Chondrocyte (in vitro differentiated cells): ENCODE results near the gene C9orf50. TPM values are rescaled to one million over a fixed set of nuclear protein-coding genes. Genes with fewer than 3 reads are reported as not detected.
A peak's percentile ranks its signal among the peaks of the same experiment; 100 is the strongest.

Experiments used
- DNase-seq: peaks from one replicate; pipeline ENCODE4 v3.0.0; 2021; ENCODE audit warnings: mixed read lengths, low spot score
- H3K27ac Mint-ChIP-seq: one replicate; pipeline ENCODE4 v1.8.0; 2021; ENCODE audit warnings: mild to moderate bottlenecking, moderate library complexity, mixed read lengths; ENCODE audit not compliant: unreplicated experiment
- H3K27me3 Mint-ChIP-seq: 2 replicates; pipeline ENCODE4 v1.8.0; 2021; ENCODE audit warnings: low read depth, mixed read lengths
- H3K36me3 Mint-ChIP-seq: 2 replicates; pipeline ENCODE4 v1.8.0; 2021; ENCODE audit warnings: low read depth, mixed read lengths
- H3K4me1 Mint-ChIP-seq: 2 replicates; pipeline ENCODE4 v1.8.0; 2021; ENCODE audit warnings: low read depth, mild to moderate bottlenecking, mixed read lengths
- H3K4me3 Mint-ChIP-seq: one replicate; pipeline ENCODE4 v1.8.0; 2021; ENCODE audit warnings: mild to moderate bottlenecking, moderate library complexity, mixed read lengths; ENCODE audit not compliant: unreplicated experiment
- H3K9me3 Mint-ChIP-seq: 2 replicates; pipeline ENCODE4 v1.8.0; 2021; ENCODE audit warnings: low read depth, mixed read lengths
- CTCF ChIP-seq: fragments of 200-600 bp; sonication (generic); IDR thresholded peaks from 2 replicates; pipeline ENCODE4 v1.5.0; 2021; ENCODE audit warnings: antibody characterized with exemption, mild to moderate bottlenecking, moderate library complexity
- total RNA-seq: library from RNA; stranded (reverse); gene quantifications from 3 replicates; pipeline ENCODE4 v1.2.1, GENCODE V29; 2021

Gene C9orf50
- total RNA-seq, 1 donor from 2014 or later = 0.30 TPM

- peaks cover 34% of the 10 kb centered on the region for H3K4me1 Mint-ChIP-seq
Measured at GRCh38 chr9:129569502-129570449, 51.1 kb downstream of the C9orf50 start.

GRCh38 chr9:129568560-129569501, 52.1 kb downstream of the C9orf50 start:
- peak overlapping the region; percentile 76 for H3K4me3 Mint-ChIP-seq
- H3K36me3 Mint-ChIP-seq = no peaks in the 10 kb centered on the region
- H3K9me3 Mint-ChIP-seq = peaks cover 3% of the 10 kb centered on the region
- no peaks in the 10 kb centered on the region for H3K27me3 Mint-ChIP-seq
- peak overlapping the region; percentile 45 for H3K27ac Mint-ChIP-seq
- no peak for TF ChIP-seq CTCF
- peaks cover 31% of the 10 kb centered on the region for H3K4me1 Mint-ChIP-seq
- DNase-seq = no peak

More at GRCh38 chr9:129569502-129570449, 51.1 kb downstream of the C9orf50 start:
- TF ChIP-seq CTCF = peak; percentile 66
- Mint-ChIP-seq H3K4me3 (peak overlapping the region; percentile 59), H3K27ac (peak overlapping the region; percentile 92), H3K36me3 (no peaks in the 10 kb centered on the region), H3K27me3 (no peaks in the 10 kb centered on the region), H3K9me3 (peaks cover 6% of the 10 kb centered on the region)
- DNase-seq = no peak

DNA sequence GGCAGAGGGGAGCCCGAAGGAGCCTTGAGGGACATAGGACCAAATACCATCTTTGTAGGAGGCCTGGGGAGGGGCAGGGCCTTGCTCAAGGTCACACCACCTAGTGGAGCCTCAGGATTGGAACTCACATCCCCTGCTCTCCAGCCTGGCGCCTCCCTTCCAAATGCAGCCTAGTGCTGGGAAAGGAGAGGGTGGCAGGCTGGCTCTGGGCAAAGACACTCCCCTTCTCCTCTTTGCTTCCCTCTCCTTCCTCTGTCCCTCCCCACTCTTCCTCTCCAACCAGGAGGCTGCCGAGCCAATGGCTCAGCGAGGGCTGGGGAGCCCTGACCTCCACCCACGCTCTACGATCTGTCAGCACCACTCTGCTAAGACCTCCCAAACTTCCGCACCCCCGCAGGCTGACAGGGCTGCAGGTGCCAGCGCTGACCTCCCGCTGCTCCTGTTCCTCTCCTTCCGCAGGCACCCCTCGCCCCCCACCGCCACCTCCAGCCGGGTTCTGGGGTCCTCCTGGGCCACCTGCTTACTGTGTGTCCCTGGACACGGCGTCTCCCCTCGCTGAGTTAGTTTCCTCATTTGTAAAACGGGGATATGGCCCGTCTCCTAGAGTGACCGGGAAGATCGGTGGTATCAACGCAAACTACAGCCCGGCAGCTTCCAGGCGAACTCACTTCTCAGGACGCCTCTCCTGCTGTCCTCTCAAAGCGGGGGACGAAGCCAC, 52.9 kb downstream of the C9orf50 start:
- Mint-ChIP-seq H3K27me3 (no peaks in the 10 kb centered on the region), H3K27ac (peak overlapping the region; percentile 45), H3K9me3 (no peaks in the 10 kb centered on the region), H3K36me3 (no peaks in the 10 kb centered on the region), H3K4me3 (peak overlapping the region; percentile 76), H3K4me1 (peaks cover 31% of the 10 kb centered on the region)
- DNase-seq = no peak
- peak; percentile 27 for TF ChIP-seq CTCF

DNA sequence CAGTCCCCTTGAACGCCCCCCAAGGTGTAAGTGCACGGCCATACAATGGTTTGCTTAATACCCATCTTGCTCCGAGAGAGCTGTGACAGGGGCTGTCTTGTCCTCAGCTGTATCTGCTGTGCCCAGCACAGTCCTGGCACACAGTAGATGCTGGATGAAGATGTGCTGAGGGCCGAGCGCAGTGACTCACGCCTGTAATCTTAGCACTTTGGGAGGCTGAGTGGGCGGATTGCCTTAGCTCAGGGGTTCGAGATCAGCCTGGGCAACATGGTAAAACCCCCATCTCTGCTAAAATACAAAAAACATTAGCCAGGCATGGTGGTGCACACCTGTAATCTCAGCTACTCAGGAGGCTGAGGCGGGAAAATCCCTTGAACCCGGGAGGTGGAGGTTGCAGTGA, 53.6 kb downstream of the C9orf50 start:
- H3K9me3 Mint-ChIP-seq = no peaks in the 10 kb centered on the region
- H3K27ac Mint-ChIP-seq = no peak overlapping the region
- no peaks in the 10 kb centered on the region for H3K36me3 Mint-ChIP-seq
- no peak for TF ChIP-seq CTCF
- H3K27me3 Mint-ChIP-seq = no peaks in the 10 kb centered on the region
- H3K4me1 Mint-ChIP-seq = peaks cover 31% of the 10 kb centered on the region
- no peak for DNase-seq
- H3K4me3 Mint-ChIP-seq = peak overlapping the region; percentile 4
